ENCODE measurements around the gene MCC. TPM values are rescaled to one million over a fixed set of nuclear protein-coding genes. Genes with fewer than 3 reads are reported as not detected.

MCC gene
- total RNA-seq, 1 donor from 2014 or later, result 47.9 TPM

- Histone ChIP-seq H3K27ac (no peak overlapping the region), H3K9me3 (no peaks in the 10 kb centered on the region), H3K4me1 (peaks cover 7% of the 10 kb centered on the region), H3K27me3 (no peaks in the 10 kb centered on the region), H3K4me3 (no peak overlapping the region), H3K36me3 (no peaks in the 10 kb centered on the region)
- DNase-seq (ENCODE audit: extremely low spot score in 2 of 2), result no peak
- no peak for TF ChIP-seq POLR2AphosphoS5 (IDR thresholded peaks at IDR 0.05; ENCODE audit: insufficient read depth in 1 of 2, low read depth in 1 of 2)
- TF ChIP-seq CTCF (IDR thresholded peaks at IDR 0.05), result no peak
- no peak for TF ChIP-seq POLR2A (IDR thresholded peaks at IDR 0.05)
- intact Hi-C loops (cut with DNase I), result no loop called here
Measured at GRCh38 chr5:113344973-113345940, 143.0 kb downstream of the MCC start.

GRCh38 chr5:113343343-113343742, 144.9 kb downstream of the MCC start:
- Histone ChIP-seq H3K9me3 (no peaks in the 10 kb centered on the region), H3K36me3 (no peaks in the 10 kb centered on the region), H3K4me3 (no peak overlapping the region), H3K27me3 (no peaks in the 10 kb centered on the region), H3K27ac (no peak overlapping the region), H3K4me1 (peaks cover 11% of the 10 kb centered on the region)
- intact Hi-C loops (cut with DNase I), result no loop called here
- no peak for DNase-seq (ENCODE audit: extremely low spot score in 2 of 2)
- no peak for TF ChIP-seq POLR2AphosphoS5 (IDR thresholded peaks at IDR 0.05; ENCODE audit: insufficient read depth in 1 of 2, low read depth in 1 of 2)
- TF ChIP-seq CTCF (IDR thresholded peaks at IDR 0.05), result no peak
- no peak for TF ChIP-seq POLR2A (IDR thresholded peaks at IDR 0.05)

DNA sequence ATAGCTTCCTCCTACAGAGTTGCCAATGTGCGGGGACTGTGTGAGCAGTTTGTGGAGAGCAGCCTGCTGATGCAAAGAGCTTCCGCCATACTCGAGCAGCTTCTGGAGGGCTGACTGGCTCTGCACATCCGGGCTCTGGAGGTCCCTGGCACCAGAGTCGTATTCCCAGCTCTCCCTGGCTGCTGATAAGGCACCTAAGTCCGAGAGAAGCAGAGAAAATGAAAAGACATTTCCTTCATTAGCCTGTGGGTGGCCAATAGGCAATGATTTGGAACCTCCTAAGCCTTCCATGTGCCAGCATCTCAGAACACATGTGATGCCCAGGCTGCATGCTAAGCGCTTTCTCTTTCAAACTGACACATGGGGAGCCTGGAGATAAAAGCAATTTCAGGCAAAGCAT, 147.7 kb downstream of the MCC start:
- H3K36me3 ChIP-seq, result no peaks in the 10 kb centered on the region
- TF ChIP-seq CTCF (IDR thresholded peaks at IDR 0.05), result no peak
- no peak for TF ChIP-seq POLR2AphosphoS5 (IDR thresholded peaks at IDR 0.05; ENCODE audit: insufficient read depth in 1 of 2, low read depth in 1 of 2)
- TF ChIP-seq POLR2A (IDR thresholded peaks at IDR 0.05), result no peak
- H3K27ac ChIP-seq, result no peak overlapping the region
- H3K27me3 ChIP-seq, result no peaks in the 10 kb centered on the region
- H3K4me3 ChIP-seq, result no peak overlapping the region
- H3K9me3 ChIP-seq, result no peaks in the 10 kb centered on the region
- no peak for DNase-seq (ENCODE audit: extremely low spot score in 2 of 2)
- H3K4me1 ChIP-seq, result peaks cover 25% of the 10 kb centered on the region
- intact Hi-C loops (cut with DNase I), result no loop called here

DNA sequence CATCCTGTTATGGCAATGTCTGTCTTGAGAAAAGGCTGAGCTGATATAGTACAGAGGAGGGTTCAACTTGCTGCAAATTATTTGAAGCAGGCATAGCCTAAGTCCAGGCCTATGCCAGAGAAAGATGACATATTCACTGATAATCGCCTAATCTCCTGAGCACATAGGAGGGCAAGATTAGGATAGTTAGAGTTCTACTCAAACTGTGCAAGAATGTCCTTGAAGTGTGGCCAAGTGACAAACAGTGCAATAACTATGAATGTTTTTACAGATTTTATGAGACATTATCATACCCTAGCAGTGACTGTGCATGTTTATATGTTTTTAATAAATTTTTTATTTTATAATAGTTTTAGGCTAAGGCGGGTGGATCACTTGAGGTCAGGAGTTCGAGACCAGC, 149.6 kb downstream of the MCC start:
- H3K27ac ChIP-seq, result peak overlapping the region; percentile 43
- no peak overlapping the region for H3K4me3 ChIP-seq
- no peaks in the 10 kb centered on the region for H3K36me3 ChIP-seq
- intact Hi-C loops (cut with DNase I), result loop anchor here (10.0 kb wide), 1 partner anchor 344 kb away; no protein-coding TSS in a partner anchor
- no peak for TF ChIP-seq POLR2AphosphoS5 (IDR thresholded peaks at IDR 0.05; ENCODE audit: insufficient read depth in 1 of 2, low read depth in 1 of 2)
- TF ChIP-seq POLR2A (IDR thresholded peaks at IDR 0.05), result no peak
- TF ChIP-seq CTCF (IDR thresholded peaks at IDR 0.05), result no peak
- H3K4me1 ChIP-seq, result peaks cover 18% of the 10 kb centered on the region
- DNase-seq (ENCODE audit: extremely low spot score in 2 of 2), result no peak
- H3K27me3 ChIP-seq, result no peaks in the 10 kb centered on the region
- no peaks in the 10 kb centered on the region for H3K9me3 ChIP-seq
